Measurements from ENCODE around the gene PDGFRB. TPM values are rescaled to one million over a fixed set of nuclear protein-coding genes. Genes with fewer than 3 reads are reported as not detected.

Gene PDGFRB
- total RNA-seq, 1 experiment from 2014 or later, result 1.8 TPM

- TF ChIP-seq SIN3A (IDR thresholded peaks at IDR 0.05; ENCODE audit: borderline replicate concordance, insufficient read depth, low read depth, low read length), result no peak
- no peak for TF ChIP-seq POLR2AphosphoS5 (IDR thresholded peaks at IDR 0.05; ENCODE audit: low read depth, low read length)
- no peak for TF ChIP-seq REST (IDR thresholded peaks at IDR 0.05; ENCODE audit: insufficient read depth in 1 of 2, low read depth in 2 of 2, low read length in 1 of 2)
- TF ChIP-seq CTCF (IDR thresholded peaks at IDR 0.05), result no peak
- no peak for TF ChIP-seq TCF7L2 (IDR thresholded peaks at IDR 0.05; ENCODE audit: low read depth, low read length)
- POLR2A ChIA-PET, result no interaction called here
- H3K4me1 ChIP-seq (ENCODE audit: control insufficient read depth, insufficient read depth, low read length), result no peaks in the 10 kb centered on the region
- no peak for ATAC-seq
- CTCF ChIA-PET, result no interaction called here
- no peaks in the 10 kb centered on the region for H3K36me3 ChIP-seq (ENCODE audit: control insufficient read depth, insufficient read depth, low read length)
- no peaks in the 10 kb centered on the region for H3K9me3 ChIP-seq (ENCODE audit: control insufficient read depth, insufficient read depth, low read depth, low read length)
- 0 out of 2 replicates have a peak, but pooled peaks cover 3% of the 10 kb centered on the region for H3K27me3 ChIP-seq (ENCODE audit: control insufficient read depth, insufficient read depth, low read length)
- intact Hi-C loops (cut with micrococcal nuclease; ENCODE audit: unreplicated experiment), result no loop called here
- in situ Hi-C loops (cut with HindIII; ENCODE audit: low pct_unique_long_range_greater_than_20kb, low sequenced_read_pairs), result no loop called here
- no TSS peak for BruUV-seq (replicated peaks)
- DNase-seq (ENCODE audit: low read depth, low spot score), result no peak
- no peak overlapping the region for H3K4me3 ChIP-seq (ENCODE audit: low read depth in 2 of 2, low read length in 2 of 2)
- H3K27ac ChIP-seq (ENCODE audit: low read length), result no peak overlapping the region
These were observed 40.3 kb upstream of the PDGFRB start for GRCh38 chr5:150195736-150196485.

GRCh38 chr5:150192462-150192861 is 36.8 kb upstream of the PDGFRB start:
- ATAC-seq, result no peak
- BruUV-seq (replicated peaks), result no TSS peak
- DNase-seq (ENCODE audit: low read depth, low spot score), result no peak
- peaks cover 10% of the 10 kb centered on the region for H3K27me3 ChIP-seq (ENCODE audit: control insufficient read depth, insufficient read depth, low read length)
- POLR2A ChIA-PET, result no interaction called here
- CTCF ChIA-PET, result no interaction called here
- in situ Hi-C loops (cut with HindIII; ENCODE audit: low pct_unique_long_range_greater_than_20kb, low sequenced_read_pairs), result no loop called here
- H3K27ac ChIP-seq (ENCODE audit: low read length), result no peak overlapping the region
- no peaks in the 10 kb centered on the region for H3K36me3 ChIP-seq (ENCODE audit: control insufficient read depth, insufficient read depth, low read length)
- TF ChIP-seq SIN3A (IDR thresholded peaks at IDR 0.05; ENCODE audit: borderline replicate concordance, insufficient read depth, low read depth, low read length) (no peak), CTCF (IDR thresholded peaks at IDR 0.05) (no peak), TCF7L2 (IDR thresholded peaks at IDR 0.05; ENCODE audit: low read depth, low read length) (no peak), REST (IDR thresholded peaks at IDR 0.05; ENCODE audit: insufficient read depth in 1 of 2, low read depth in 2 of 2, low read length in 1 of 2) (no peak), POLR2AphosphoS5 (IDR thresholded peaks at IDR 0.05; ENCODE audit: low read depth, low read length) (no peak)
- H3K4me3 ChIP-seq (ENCODE audit: low read depth in 2 of 2, low read length in 2 of 2), result no peak overlapping the region
- no peaks in the 10 kb centered on the region for H3K4me1 ChIP-seq (ENCODE audit: control insufficient read depth, insufficient read depth, low read length)
- H3K9me3 ChIP-seq (ENCODE audit: control insufficient read depth, insufficient read depth, low read depth, low read length), result no peaks in the 10 kb centered on the region
- intact Hi-C loops (cut with micrococcal nuclease; ENCODE audit: unreplicated experiment), result no loop called here
